Esophagus (tissue), 2 donors: ENCODE measurements around the gene RPSA. TPM values are rescaled to one million over a fixed set of nuclear protein-coding genes. Genes with fewer than 3 reads are reported as not detected.

Experiments used
- H3K27ac ChIP-seq, 2 donors: one replicate each; pipeline ENCODE4 v1.5.1; 2013; ENCODE audit warnings: low read depth in 2 of 2, mild to moderate bottlenecking in 2 of 2, inconsistent platforms in 1 of 2, low read length in 1 of 2, moderate library complexity in 1 of 2
- H3K27me3 ChIP-seq, 2 donors: one replicate each; pipeline ENCODE4 v1.6.1; 2013; ENCODE audit warnings: low read length in 2 of 2, control low read depth in 1 of 2, mild to moderate bottlenecking in 1 of 2; ENCODE audit not compliant: insufficient read depth in 2 of 2, control insufficient read depth in 1 of 2
- H3K36me3 ChIP-seq, 2 donors: one replicate each; pipeline ENCODE4 v1.6.1; 2013; ENCODE audit warnings: low read length in 1 of 2; ENCODE audit not compliant: control insufficient read depth in 2 of 2, insufficient read depth in 2 of 2
- H3K4me1 ChIP-seq, 2 donors: one replicate each; pipeline ENCODE4 v1.6.1; 2013; ENCODE audit warnings: low read length in 1 of 2; ENCODE audit not compliant: control insufficient read depth in 2 of 2, insufficient read depth in 2 of 2
- H3K4me3 ChIP-seq, 2 donors: one replicate each; pipeline ENCODE4 v1.5.1; 2013; ENCODE audit warnings: low read length in 2 of 2, mild to moderate bottlenecking in 2 of 2, low read depth in 1 of 2, moderate library complexity in 1 of 2
- H3K9me3 ChIP-seq, 2 donors: one replicate each; pipeline ENCODE4 v1.6.1; 2013; ENCODE audit warnings: mild to moderate bottlenecking in 2 of 2, low read depth in 1 of 2, low read length in 1 of 2, moderate library complexity in 1 of 2; ENCODE audit not compliant: control insufficient read depth in 2 of 2, insufficient read depth in 1 of 2
- WGBS, 2 donors: extraction: QIAGEN DNeasy Blood & Tissue Kit; methylation state at CpG; one replicate each; pipeline ENCODE4 v1.1.7; 2013; 5-methylcytosine and 5-hydroxymethylcytosine counted together
- polyA plus RNA-seq, 2 donors: library from polyadenylated mRNA; stranded (reverse); fragments of 200-250 nt; gene quantifications; one replicate each; pipeline ENCODE4 v1.2.3, GENCODE V29; 2013
- donor health status: healthy with polysubstance abuse.
- donor health status: Bipolar disorder and iron deficiency.

RPSA gene
- polyA plus RNA-seq, 2 donors: 872 to 1,509 TPM

DNA sequence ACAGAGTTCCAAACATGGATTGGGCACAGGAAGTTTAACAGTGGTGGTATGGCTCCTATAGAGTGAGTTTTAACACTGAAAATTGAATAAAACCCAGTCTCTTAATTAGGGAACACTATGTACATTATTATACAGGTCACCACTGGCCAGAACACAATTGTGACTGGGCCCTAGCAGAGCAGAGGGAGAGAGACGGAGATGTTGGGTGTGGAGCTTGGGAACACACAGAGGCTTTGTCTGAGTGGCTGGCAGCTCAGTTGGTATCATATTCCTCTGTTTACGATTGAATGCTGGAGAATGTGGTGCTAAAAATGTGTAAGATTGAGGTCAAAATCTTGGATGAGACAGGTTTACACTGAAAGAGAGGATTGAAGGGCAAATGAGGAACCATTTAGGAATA lies 54.2 kb downstream of the RPSA start:
- H3K4me3 ChIP-seq: no peak overlapping the region
- H3K9me3 ChIP-seq: no peaks in the 10 kb centered on the region
- H3K27ac ChIP-seq: no peak overlapping the region
- 77% methylated on average over 2 of the region's 2 CpGs for WGBS, 2 donors
- H3K4me1 ChIP-seq: no peaks in the 10 kb centered on the region
- H3K27me3 ChIP-seq: no peaks in the 10 kb centered on the region
- no peaks in the 10 kb centered on the region for H3K36me3 ChIP-seq

Other genes with a start within 250 kb of the RPSA start
- gene XIRP1, start 214.1 kb upstream of the RPSA start, polyA plus RNA-seq: under 1 TPM; 0.07 to 0.10 TPM
- gene CX3CR1, start 126.7 kb upstream of the RPSA start, polyA plus RNA-seq: under 1 TPM; 0.14 to 0.21 TPM
- gene CCR8, start 77.0 kb upstream of the RPSA start, polyA plus RNA-seq: under 1 TPM in 1 of 2 donors, not detected in 1; 0.06 TPM
- 10 to 100 TPM in 1 of 2 donors, 1 to 10 TPM in 1; 9.2 to 11.9 TPM for gene SLC25A38, start 23.4 kb upstream of the RPSA start, polyA plus RNA-seq
- not detected for gene MOBP, start 61.0 kb downstream of the RPSA start, polyA plus RNA-seq